Airway epithelial cell (primary cell): ENCODE measurements around the gene SLC39A7. TPM values are rescaled to one million over a fixed set of nuclear protein-coding genes. Genes with fewer than 3 reads are reported as not detected.

Experiments used
- total RNA-seq: library from RNA; depleted of rRNA; stranded (reverse); fragments of >200 nt; gene quantifications from 2 replicates; pipeline ENCODE4 v1.2.3, GENCODE V29; 2015

SLC39A7 gene
- 84.8 and 88.7 TPM in 2 replicates for total RNA-seq

GRCh38 chr6:33200219-33201146 is at the start of gene SLC39A7, which contains the start of gene RXRB:
TSS of gene SLC39A7 (plus strand) at chr6:33200867. CDS start at chr6:33201246, 379 bp downstream.
TSS of gene RXRB (minus strand) at chr6:33200665. CDS start at chr6:33200476, 189 bp downstream.

GRCh38 chr6:33192105-33192646 is 8.5 kb upstream of the SLC39A7 start, which contains the start of gene COL11A2:
TSS of gene COL11A2 (minus strand) at chr6:33192467. CDS start at chr6:33192240, 227 bp downstream.

DNA sequence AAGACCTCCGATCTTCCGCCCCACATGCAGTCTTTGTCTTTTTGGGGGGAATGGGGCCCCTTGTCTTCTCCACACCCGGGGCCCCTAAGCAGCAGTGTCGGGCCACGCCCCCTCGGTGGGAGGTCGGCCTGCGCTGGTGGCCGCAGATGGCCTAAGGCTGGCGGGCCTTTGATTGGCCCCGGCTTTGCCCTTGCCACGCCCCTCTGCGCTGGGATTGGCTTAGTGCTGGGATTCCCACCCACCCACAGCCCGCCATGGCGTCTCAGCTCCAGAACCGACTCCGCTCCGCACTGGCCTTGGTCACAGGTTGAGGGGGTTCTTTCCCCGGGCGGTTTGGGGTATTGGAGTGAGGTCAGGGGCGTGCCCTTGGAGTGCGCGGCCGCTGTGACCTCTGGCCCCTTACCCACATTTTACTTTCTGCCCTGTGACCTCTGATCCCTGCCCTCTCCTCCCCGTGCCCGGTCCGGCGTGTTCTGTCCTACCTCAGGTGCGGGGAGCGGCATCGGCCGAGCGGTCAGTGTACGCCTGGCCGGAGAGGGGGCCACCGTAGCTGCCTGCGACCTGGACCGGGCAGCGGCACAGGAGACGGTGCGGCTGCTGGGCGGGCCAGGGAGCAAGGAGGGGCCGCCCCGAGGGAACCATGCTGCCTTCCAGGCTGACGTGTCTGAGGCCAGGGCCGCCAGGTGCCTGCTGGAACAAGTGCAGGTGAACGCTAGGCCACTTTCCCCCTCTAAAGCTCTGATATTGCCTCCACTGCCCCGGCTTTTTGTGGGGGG is 3.9 kb downstream of the SLC39A7 start, which contains the start of gene HSD17B8:
Gene HSD17B8 (plus strand): TSS at position 241 of the 776 bp plus-strand sequence. CDS start 14 bp downstream, at position 255.

DNA sequence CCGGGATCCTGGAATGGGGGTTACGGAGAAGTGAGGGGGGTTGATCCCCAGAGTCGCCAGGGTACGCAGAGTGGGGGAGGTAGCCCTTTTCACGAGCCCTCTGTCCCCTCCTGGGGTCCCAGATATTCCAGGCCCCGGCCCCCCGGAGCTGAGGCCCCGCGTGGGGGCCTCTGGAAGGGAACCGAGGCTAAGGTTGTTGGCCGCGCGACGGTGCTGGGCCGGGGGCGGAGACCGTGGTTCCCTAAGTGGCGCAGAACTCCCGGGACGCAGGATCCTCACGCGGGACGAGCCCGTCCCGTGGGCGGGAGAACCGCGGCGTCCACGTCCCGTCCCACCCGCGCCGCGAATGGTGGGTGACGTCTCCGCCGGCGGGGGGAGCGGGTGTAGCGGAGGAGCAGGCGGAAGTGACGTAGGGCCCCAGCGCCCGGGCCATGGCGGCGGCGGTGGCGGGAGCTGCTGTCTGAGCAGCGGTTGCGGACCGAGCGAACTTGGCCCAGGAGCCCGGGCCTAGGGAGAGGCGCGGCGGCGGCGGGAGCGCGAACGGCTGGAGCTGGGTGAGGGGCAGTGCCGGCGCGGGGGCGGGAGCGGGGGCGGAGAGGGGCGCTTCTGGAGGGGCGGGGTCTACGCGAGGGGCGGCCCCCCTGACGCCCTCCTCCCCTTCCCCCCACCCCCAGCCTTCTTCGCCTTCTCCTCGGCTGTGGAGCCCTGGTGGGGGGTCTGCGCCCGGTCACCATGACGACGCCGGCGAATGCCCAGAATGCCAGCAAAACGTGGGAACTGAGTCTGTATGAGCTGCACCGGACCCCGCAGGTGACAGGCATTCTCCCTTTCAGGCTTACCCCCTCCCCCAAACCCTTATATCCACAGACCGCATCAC is 7.7 kb downstream of the SLC39A7 start, which contains the start of gene RING1:
Gene RING1 (plus strand): TSS at position 410 of the 877 bp plus-strand sequence. CDS start 323 bp downstream, at position 733.

Other genes starting within 250 kb of the SLC39A7 start
- 0.28 and 1.6 TPM in 2 replicates for gene HLA-DMA, start 247.8 kb upstream of the SLC39A7 start, total RNA-seq
- 103 and 130 TPM in 2 replicates for gene BRD2, start 232.3 kb upstream of the SLC39A7 start, total RNA-seq
- 0.07 TPM in 1 of 2 replicates, not detected in the other for gene HLA-DOA, start 191.3 kb upstream of the SLC39A7 start, total RNA-seq
- gene HLA-DPA1, start 127.2 kb upstream of the SLC39A7 start, total RNA-seq, result not detected in 2 replicates
- gene HLA-DPB1, start 124.9 kb upstream of the SLC39A7 start, total RNA-seq, result 0.93 TPM in 1 of 2 replicates, not detected in the other
- gene COL11A2, start 8.4 kb upstream of the SLC39A7 start, total RNA-seq, result 0.07 TPM in 1 of 2 replicates, not detected in the other
- 14.9 and 17.1 TPM in 2 replicates for gene RXRB, start 202 bp upstream of the SLC39A7 start, total RNA-seq
- 28.8 and 35.9 TPM in 2 replicates for gene HSD17B8, start 3.8 kb downstream of the SLC39A7 start, total RNA-seq
- gene RING1, start 7.6 kb downstream of the SLC39A7 start, total RNA-seq, result 14.3 and 16.4 TPM in 2 replicates
- gene VPS52, start 71.0 kb downstream of the SLC39A7 start, total RNA-seq, result 20.4 and 33.0 TPM in 2 replicates
- 3,725 and 4,247 TPM in 2 replicates for gene RPS18, start 71.2 kb downstream of the SLC39A7 start, total RNA-seq
- gene B3GALT4, start 76.3 kb downstream of the SLC39A7 start, total RNA-seq, result 8.2 and 8.7 TPM in 2 replicates
- 58.8 and 63.2 TPM in 2 replicates for gene WDR46, start 88.4 kb downstream of the SLC39A7 start, total RNA-seq
- 65.0 and 99.5 TPM in 2 replicates for gene PFDN6, start 88.7 kb downstream of the SLC39A7 start, total RNA-seq
- 50.0 and 58.6 TPM in 2 replicates for gene RGL2, start 98.1 kb downstream of the SLC39A7 start, total RNA-seq
- 73.3 and 78.8 TPM in 2 replicates for gene TAPBP, start 113.2 kb downstream of the SLC39A7 start, total RNA-seq
- 11.3 and 15.0 TPM in 2 replicates for gene ZBTB22, start 116.9 kb downstream of the SLC39A7 start, total RNA-seq
- gene DAXX, start 122.1 kb downstream of the SLC39A7 start, total RNA-seq, result 38.4 and 41.6 TPM in 2 replicates
- 31.2 and 38.2 TPM in 2 replicates for gene KIFC1, start 191.0 kb downstream of the SLC39A7 start, total RNA-seq
- 12.5 and 17.6 TPM in 2 replicates for gene PHF1, start 210.1 kb downstream of the SLC39A7 start, total RNA-seq
- gene CUTA, start 217.2 kb downstream of the SLC39A7 start, total RNA-seq, result 155 and 228 TPM in 2 replicates
- 2.1 and 3.5 TPM in 2 replicates for gene SYNGAP1, start 219.2 kb downstream of the SLC39A7 start, total RNA-seq